Endodermal cell (in vitro differentiated cells): ENCODE data around the gene GLIS1. TPM values are rescaled to one million over a fixed set of nuclear protein-coding genes. Genes with fewer than 3 reads are reported as not detected.

Experiments used
- DNase-seq: peaks from one replicate; pipeline ENCODE4 v3.0.0-alpha.2; 2017
- H3K27ac ChIP-seq: 2 replicates; pipeline ENCODE4 v1.5.1; 2013; ENCODE audit warnings: mild to moderate bottlenecking, low read depth, low read length, moderate library complexity
- H3K27me3 ChIP-seq: 2 replicates; pipeline ENCODE4 v1.6.1; 2013; ENCODE audit warnings: mild to moderate bottlenecking, low read length, moderate library complexity; ENCODE audit not compliant: insufficient read depth, control insufficient read depth, poor library complexity, severe bottlenecking
- H3K36me3 ChIP-seq: 2 replicates; pipeline ENCODE4 v1.7.0; 2013; ENCODE audit warnings: mild to moderate bottlenecking, low read length, moderate library complexity; ENCODE audit not compliant: control insufficient read depth, insufficient read depth
- H3K4me1 ChIP-seq: one replicate; pipeline ENCODE4 v1.7.0; 2013; ENCODE audit warnings: low read length; ENCODE audit not compliant: control insufficient read depth, insufficient read depth
- H3K4me3 ChIP-seq: 2 replicates; pipeline ENCODE4 v1.5.1; 2013; ENCODE audit warnings: mild to moderate bottlenecking, low read length, moderate library complexity
- H3K9ac ChIP-seq: 2 replicates; pipeline ENCODE4 v1.6.1; 2013; ENCODE audit warnings: mild to moderate bottlenecking, low read length, moderate library complexity; ENCODE audit not compliant: poor library complexity, severe bottlenecking; ENCODE audit errors: extremely low read depth
- H3K9me3 ChIP-seq: 2 replicates; pipeline ENCODE4 v1.6.1; 2013; ENCODE audit warnings: mild to moderate bottlenecking, low read length, moderate library complexity; ENCODE audit not compliant: control insufficient read depth
- H3K27ac Mint-ChIP-seq: 2 replicates; pipeline ENCODE4 v1.8.0; 2020; ENCODE audit warnings: mixed read lengths
- H3K27me3 Mint-ChIP-seq: 2 replicates; pipeline ENCODE4 v1.8.0; 2021; ENCODE audit warnings: mild to moderate bottlenecking, mixed read lengths; ENCODE audit not compliant: insufficient read depth
- H3K36me3 Mint-ChIP-seq: 2 replicates; pipeline ENCODE4 v1.8.0; 2020; ENCODE audit warnings: low read depth, mixed read lengths
- H3K4me1 Mint-ChIP-seq: 2 replicates; pipeline ENCODE4 v1.8.0; 2020; ENCODE audit warnings: mixed read lengths
- H3K4me3 Mint-ChIP-seq: 2 replicates; pipeline ENCODE4 v1.8.0; 2020; ENCODE audit warnings: mild to moderate bottlenecking, moderate library complexity, mixed read lengths
- H3K9me3 Mint-ChIP-seq: 2 replicates; pipeline ENCODE4 v1.8.0; 2020; ENCODE audit warnings: mild to moderate bottlenecking, mixed read lengths
- CTCF ChIP-seq: fragments of 200-600 bp; sonication (generic); conservative IDR thresholded peaks from 2 replicates; pipeline ENCODE4 v1.5.0; 2021; ENCODE audit warnings: antibody characterized with exemption, mild to moderate bottlenecking
- WGBS, 2 experiments: methylation state at CpG; one replicate each; pipeline versions ENCODE4 v1.1.5 to v1.1.7; 2013; ENCODE audit warnings: missing lambda C conversion rate in 2 of 2, mixed read lengths in 1 of 2; ENCODE audit not compliant: insufficient coverage in 1 of 2, insufficient read length in 1 of 2; 5-methylcytosine and 5-hydroxymethylcytosine counted together
- total RNA-seq, 2 donors: library from RNA; stranded (reverse); fragmentation: NEBNext Ultra II Directional in 1 of 2; extraction: Animal tissue kit (Norgen Biotek cat#: 25700) in 1 of 2; gene quantifications; 2 replicates in 1 of 2; 3 replicates in 1 of 2; pipeline ENCODE4 v1.2.1, GENCODE V29; 2021

GLIS1 gene
- total RNA-seq, 2 donors from 2014 or later, result 2.1 to 3.9 TPM

- no peak for TF ChIP-seq CTCF
- no peaks in the 10 kb centered on the region for H3K27me3 ChIP-seq
- H3K9me3 ChIP-seq, result no peaks in the 10 kb centered on the region
- no peak overlapping the region for H3K9ac ChIP-seq
- no peak for DNase-seq
- peaks cover 12% of the 10 kb centered on the region for H3K4me1 ChIP-seq
- Mint-ChIP-seq H3K27me3 (peaks cover 2% of the 10 kb centered on the region), H3K4me3 (no peak overlapping the region), H3K36me3 (no peaks in the 10 kb centered on the region), H3K9me3 (no peaks in the 10 kb centered on the region), H3K4me1 (peaks cover 21% of the 10 kb centered on the region), H3K27ac (no peak overlapping the region)
- H3K27ac ChIP-seq, result no peak overlapping the region
- H3K4me3 ChIP-seq, result no peak overlapping the region
- no peaks in the 10 kb centered on the region for H3K36me3 ChIP-seq
- WGBS, 2 experiments, result 96 to 100% methylated on average over 1 to 13 of the region's 13 CpGs
These were observed 229.2 kb downstream of the GLIS1 start for GRCh38 chr1:53509775-53510174.

GRCh38 chr1:53508991-53509666 is 229.8 kb downstream of the GLIS1 start:
- Histone ChIP-seq H3K4me3 (no peak overlapping the region), H3K27me3 (no peaks in the 10 kb centered on the region), H3K9me3 (no peaks in the 10 kb centered on the region), H3K27ac (no peak overlapping the region), H3K4me1 (peaks cover 12% of the 10 kb centered on the region), H3K9ac (no peak overlapping the region), H3K36me3 (no peaks in the 10 kb centered on the region)
- H3K27me3 Mint-ChIP-seq, result no peaks in the 10 kb centered on the region
- no peak overlapping the region for H3K4me3 Mint-ChIP-seq
- H3K9me3 Mint-ChIP-seq, result no peaks in the 10 kb centered on the region
- H3K27ac Mint-ChIP-seq, result no peak overlapping the region
- H3K36me3 Mint-ChIP-seq, result no peaks in the 10 kb centered on the region
- no peak for DNase-seq
- 84 to 90% methylated on average over 15 to 23 of the region's 23 CpGs for WGBS, 2 experiments
- peaks cover 21% of the 10 kb centered on the region for H3K4me1 Mint-ChIP-seq
- no peak for TF ChIP-seq CTCF

- Histone ChIP-seq H3K4me1 (peaks cover 12% of the 10 kb centered on the region), H3K9me3 (no peaks in the 10 kb centered on the region), H3K9ac (no peak overlapping the region), H3K27me3 (no peaks in the 10 kb centered on the region), H3K36me3 (no peaks in the 10 kb centered on the region), H3K4me3 (no peak overlapping the region), H3K27ac (no peak overlapping the region)
- Mint-ChIP-seq H3K27me3 (no peaks in the 10 kb centered on the region), H3K4me1 (peaks cover 25% of the 10 kb centered on the region), H3K27ac (no peak overlapping the region), H3K4me3 (no peak overlapping the region), H3K9me3 (no peaks in the 10 kb centered on the region), H3K36me3 (no peaks in the 10 kb centered on the region)
- 93 to 96% methylated on average over 18 to 22 of the region's 22 CpGs for WGBS, 2 experiments
- no peak for TF ChIP-seq CTCF
- no peak for DNase-seq
These were observed 230.6 kb downstream of the GLIS1 start for GRCh38 chr1:53508056-53508990.
